Stimulated activated naive CD8-positive, alpha-beta T cell treated with anti-CD3 and anti-CD28 coated beads, Interleukin-15, amount 100 ng/mL, for 72 hours (primary cell): ENCODE data around the gene AKR1D1.
"Not testable (repeated sequence)": the region's sequence is repeated elsewhere in the genome, so short reads cannot be mapped to it uniquely, and the experiment has no call there.

ENCODE experiments used
- ATAC-seq: fragments of 150-1000 bp; cut with Tn5 transposase; 2 replicates; pipeline ENCODE4 v1.10.0; 2021; ENCODE audit warnings: mild to moderate bottlenecking, moderate library complexity
- DNase-seq, 2 donors: peaks; one replicate each; pipeline ENCODE4 v3.0.0; 2021 to 2022
- H3K27ac Mint-ChIP-seq, 2 donors: one replicate each; pipeline ENCODE4 v1.8.0; 2022; ENCODE audit warnings: mild to moderate bottlenecking in 2 of 2, mixed read lengths in 2 of 2, moderate library complexity in 2 of 2
- H3K27me3 Mint-ChIP-seq: one replicate; pipeline ENCODE4 v1.8.0; 2022; ENCODE audit warnings: mixed read lengths
- H3K4me1 Mint-ChIP-seq: one replicate; pipeline ENCODE4 v1.8.0; 2022; ENCODE audit warnings: mild to moderate bottlenecking, mixed read lengths
- H3K4me3 Mint-ChIP-seq, 2 donors: one replicate each; pipeline ENCODE4 v1.8.0; 2022; ENCODE audit warnings: mild to moderate bottlenecking in 2 of 2, mixed read lengths in 2 of 2, moderate library complexity in 1 of 2
- H3K9me3 Mint-ChIP-seq, 2 donors: one replicate each; pipeline ENCODE4 v1.8.0; 2022; ENCODE audit warnings: mixed read lengths in 2 of 2

Gene AKR1D1

GRCh38 chr7:138126928-138127327 lies 50.7 kb downstream of the AKR1D1 start:
- H3K4me1 Mint-ChIP-seq: no peaks in the 10 kb centered on the region
- H3K27ac Mint-ChIP-seq: no peak overlapping the region
- DNase-seq: no peak
- H3K27me3 Mint-ChIP-seq: no peaks in the 10 kb centered on the region
- no peak for ATAC-seq
- H3K4me3 Mint-ChIP-seq: no peak overlapping the region
- H3K9me3 Mint-ChIP-seq: no peaks in the 10 kb centered on the region

DNA sequence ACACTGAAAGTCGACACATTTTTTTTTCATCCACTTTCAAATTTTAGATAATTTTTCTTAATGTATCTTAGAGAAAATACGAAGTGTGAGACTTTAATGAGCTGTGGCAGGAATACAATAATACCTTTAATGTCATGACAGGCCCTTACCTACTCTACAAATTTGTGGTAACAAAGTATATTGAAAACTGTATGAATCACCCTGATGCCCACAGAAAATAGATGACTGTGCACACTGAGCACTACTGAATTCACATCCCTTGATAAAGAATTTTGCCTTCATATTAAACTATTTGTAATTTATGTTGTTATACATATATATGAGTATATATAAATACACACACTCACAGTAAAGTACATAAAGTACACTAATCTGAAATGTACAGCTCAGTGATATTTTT lies 51.7 kb downstream of the AKR1D1 start:
- Mint-ChIP-seq H3K9me3 (no peaks in the 10 kb centered on the region), H3K27ac (no peak overlapping the region), H3K27me3 (peaks cover 5% of the 10 kb centered on the region), H3K4me3 (no peak overlapping the region), H3K4me1 (no peaks in the 10 kb centered on the region)
- ATAC-seq (no peak), DNase-seq (no peak)

- DNase-seq (no peak), ATAC-seq (no peak)
- H3K4me1 Mint-ChIP-seq: no peaks in the 10 kb centered on the region
- H3K9me3 Mint-ChIP-seq: no peaks in the 10 kb centered on the region
- no peak overlapping the region for H3K4me3 Mint-ChIP-seq
- H3K27ac Mint-ChIP-seq: no peak overlapping the region
- peaks cover 8% of the 10 kb centered on the region for H3K27me3 Mint-ChIP-seq
Observed at GRCh38 chr7:138129551-138130165, 53.4 kb downstream of the AKR1D1 start.

DNA sequence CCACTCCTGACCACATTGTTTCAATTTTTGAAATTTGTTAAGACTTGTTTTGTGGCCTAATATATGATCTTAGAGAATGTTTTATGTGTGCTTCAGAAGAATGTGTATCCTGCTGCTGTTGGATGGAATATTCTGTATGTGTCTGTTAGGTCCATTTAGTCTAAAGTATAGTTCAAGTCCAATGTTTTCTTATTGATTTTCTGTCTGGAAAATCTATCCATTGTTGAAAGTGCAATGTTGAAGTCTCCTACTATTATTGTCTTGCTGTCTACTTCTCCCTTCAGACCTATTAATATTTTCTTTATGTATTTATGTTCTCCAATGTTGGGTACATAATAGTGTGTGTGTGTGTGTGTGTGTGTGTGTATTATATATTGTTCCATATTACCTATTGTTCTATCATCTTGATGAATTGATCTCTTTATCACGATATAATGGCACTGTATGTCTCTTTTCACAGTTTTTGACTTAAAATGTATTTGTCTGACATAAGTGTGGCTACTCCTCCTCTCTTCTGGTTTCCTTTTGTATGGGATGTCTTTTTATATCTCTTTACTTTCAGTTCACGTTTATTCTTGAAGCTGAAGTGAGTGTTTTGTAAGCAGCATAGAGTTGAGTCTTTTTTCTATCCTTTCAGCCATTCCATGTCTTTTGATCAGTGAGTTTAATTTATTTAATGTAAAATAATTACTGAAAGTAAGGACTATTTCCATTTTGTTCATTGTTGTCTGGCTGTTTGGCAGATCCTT lies 61.3 kb downstream of the AKR1D1 start:
- no peak overlapping the region for H3K27ac Mint-ChIP-seq
- no peak for ATAC-seq
- DNase-seq: no peak
- no peaks in the 10 kb centered on the region for H3K9me3 Mint-ChIP-seq
- H3K4me1 Mint-ChIP-seq: no peaks in the 10 kb centered on the region
- H3K4me3 Mint-ChIP-seq: no peak overlapping the region
- H3K27me3 Mint-ChIP-seq: peaks cover 16% of the 10 kb centered on the region

DNA sequence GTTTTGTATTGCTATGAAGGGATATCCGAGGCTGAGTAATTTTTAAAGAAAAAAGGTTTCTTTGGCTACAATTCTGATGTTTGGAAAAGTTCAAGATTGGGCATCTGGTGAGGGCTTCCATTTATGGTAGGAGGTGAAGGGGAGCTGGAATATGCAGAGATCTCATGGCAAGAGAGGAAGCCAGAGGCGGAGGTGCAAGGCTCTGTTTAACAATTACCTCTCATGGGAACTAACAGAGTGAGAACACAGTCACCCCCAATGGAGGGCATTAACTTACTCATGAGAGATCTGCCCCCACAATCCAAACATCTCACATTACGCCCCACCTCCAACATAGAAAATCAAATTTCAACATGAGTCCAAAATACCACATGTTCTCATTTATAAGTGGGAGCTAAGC lies 62.0 kb downstream of the AKR1D1 start:
- Mint-ChIP-seq H3K27me3 (peaks cover 9% of the 10 kb centered on the region), H3K4me1 (no peaks in the 10 kb centered on the region), H3K4me3 (no peak overlapping the region), H3K27ac (no peak overlapping the region), H3K9me3 (no peaks in the 10 kb centered on the region)
- ATAC-seq (no peak), DNase-seq (no peak)

- H3K9me3 Mint-ChIP-seq: no peaks in the 10 kb centered on the region
- no peak for DNase-seq
- no peak overlapping the region for H3K27ac Mint-ChIP-seq
- ATAC-seq: no peak
- peaks cover 12% of the 10 kb centered on the region for H3K27me3 Mint-ChIP-seq
- no peak overlapping the region for H3K4me3 Mint-ChIP-seq
- H3K4me1 Mint-ChIP-seq: peaks cover 10% of the 10 kb centered on the region
Observed at GRCh38 chr7:138142583-138143201, 66.4 kb downstream of the AKR1D1 start.

- Mint-ChIP-seq H3K27me3 (peaks cover 12% of the 10 kb centered on the region), H3K9me3 (no peaks in the 10 kb centered on the region), H3K4me3 (no peak overlapping the region), H3K27ac (no peak overlapping the region), H3K4me1 (peaks cover 10% of the 10 kb centered on the region)
- DNase-seq: no peak
- no peak for ATAC-seq
Observed at GRCh38 chr7:138144958-138145357, 68.7 kb downstream of the AKR1D1 start.

DNA sequence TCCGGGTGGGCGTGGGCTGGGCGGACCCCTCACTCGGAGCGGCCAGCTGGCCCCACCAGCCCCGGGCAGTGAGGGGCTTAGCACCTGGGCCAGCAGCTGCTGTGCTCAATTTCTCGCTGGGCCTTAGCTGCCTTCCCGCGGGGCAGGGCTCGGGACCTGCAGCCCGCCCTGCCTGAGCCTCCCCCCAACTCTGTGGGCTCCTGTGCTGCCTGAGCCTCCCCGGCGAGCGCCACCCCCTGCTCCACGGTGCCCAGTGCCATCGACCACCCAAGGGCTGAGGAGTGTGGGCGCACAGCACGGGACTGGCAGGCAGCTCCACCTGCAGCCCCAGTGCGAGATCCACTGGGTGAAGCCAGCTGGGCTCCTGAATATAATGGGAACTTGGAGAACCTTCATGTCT lies 70.0 kb downstream of the AKR1D1 start:
- ATAC-seq: not testable (repeated sequence)

DNA sequence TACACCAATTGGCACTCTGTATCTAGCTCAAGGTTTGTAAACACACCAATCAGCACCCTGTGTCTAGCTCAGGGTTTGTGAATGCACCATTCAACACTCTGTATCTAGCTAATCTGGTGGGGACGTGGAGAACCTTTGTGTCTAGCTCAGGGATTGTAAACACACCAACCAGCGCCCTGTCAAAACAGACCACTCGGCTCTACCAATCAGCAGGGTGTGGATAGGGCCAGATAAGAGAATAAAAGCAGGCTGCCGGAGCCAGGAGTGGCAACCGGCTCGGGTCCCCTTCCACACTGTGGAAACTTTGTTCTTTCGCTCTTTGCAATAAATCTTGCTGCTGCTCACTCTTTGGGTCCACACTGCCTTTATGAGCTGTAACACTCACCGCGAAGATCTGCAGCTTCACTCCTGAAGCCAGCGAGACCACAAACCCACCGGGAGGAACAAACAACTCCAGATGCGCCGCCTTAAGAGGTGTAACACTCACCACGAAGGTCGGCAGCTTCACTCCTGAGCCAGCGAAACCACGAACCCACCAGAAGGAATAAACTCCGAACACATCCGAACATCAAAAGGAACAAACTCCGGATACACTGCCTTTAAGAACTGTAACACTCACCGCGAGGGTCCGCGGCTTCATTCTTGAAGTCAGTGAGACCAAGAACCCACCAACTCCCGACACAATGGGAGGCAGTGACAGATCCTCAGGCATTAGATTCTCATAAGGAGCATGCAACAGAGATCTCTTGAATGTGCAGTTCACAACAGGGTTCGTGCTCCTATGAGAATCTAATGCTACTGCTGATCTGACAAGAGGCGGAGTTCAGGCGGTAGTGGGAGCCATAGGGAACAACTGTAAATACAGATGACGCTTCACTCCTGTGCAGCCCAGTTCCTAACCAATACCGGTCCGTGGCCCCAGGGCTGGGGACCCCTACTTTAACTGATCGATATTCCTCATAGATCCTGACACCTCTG lies 70.8 kb downstream of the AKR1D1 start:
- ATAC-seq, DNase-seq, H3K9me3 Mint-ChIP-seq, H3K4me1 Mint-ChIP-seq: not testable (repeated sequence)
- H3K27ac Mint-ChIP-seq: peak overlapping the region in 1 of 2 donors; percentile 75
- H3K27me3 Mint-ChIP-seq: peaks cover 12% of the 10 kb centered on the region
- H3K4me3 Mint-ChIP-seq: peak overlapping the region; percentile 74 to 82

More for the DNA sequence above, 70.0 kb downstream of the AKR1D1 start:
- peaks cover 12% of the 10 kb centered on the region for H3K27me3 Mint-ChIP-seq
- not testable (repeated sequence) for H3K4me3 Mint-ChIP-seq, H3K9me3 Mint-ChIP-seq, DNase-seq, H3K4me1 Mint-ChIP-seq, H3K27ac Mint-ChIP-seq

- H3K27ac Mint-ChIP-seq: peak overlapping the region in 1 of 2 donors; percentile 74
- H3K9me3 Mint-ChIP-seq: no peaks in the 10 kb centered on the region
- ATAC-seq (no peak), DNase-seq (no peak)
- peaks cover 5% of the 10 kb centered on the region for H3K4me1 Mint-ChIP-seq
- H3K27me3 Mint-ChIP-seq: peaks cover 5% of the 10 kb centered on the region
- no peak overlapping the region for H3K4me3 Mint-ChIP-seq
Observed at GRCh38 chr7:138151731-138152577, 75.7 kb downstream of the AKR1D1 start.

DNA sequence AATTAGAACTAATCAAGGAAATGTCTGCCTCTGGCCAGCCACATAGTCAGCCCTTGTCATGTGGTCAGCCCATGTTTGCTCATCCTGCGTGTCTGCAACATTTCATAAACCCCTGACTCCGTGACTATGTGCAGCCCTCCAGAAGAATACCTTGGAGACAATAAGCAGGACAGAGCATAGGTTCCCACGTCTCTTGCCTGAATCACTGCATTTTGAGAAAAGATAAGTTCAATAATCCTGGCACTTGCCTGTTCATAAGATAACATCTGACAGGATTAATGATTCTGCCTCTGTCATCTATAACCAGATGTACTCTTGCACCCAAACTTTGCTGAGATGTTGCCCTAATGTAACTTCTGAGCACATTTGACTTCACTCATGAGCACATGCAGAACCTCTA lies 78.4 kb downstream of the AKR1D1 start:
- Mint-ChIP-seq H3K4me3 (no peak overlapping the region), H3K27me3 (no peaks in the 10 kb centered on the region)
- no peak for ATAC-seq

DNA sequence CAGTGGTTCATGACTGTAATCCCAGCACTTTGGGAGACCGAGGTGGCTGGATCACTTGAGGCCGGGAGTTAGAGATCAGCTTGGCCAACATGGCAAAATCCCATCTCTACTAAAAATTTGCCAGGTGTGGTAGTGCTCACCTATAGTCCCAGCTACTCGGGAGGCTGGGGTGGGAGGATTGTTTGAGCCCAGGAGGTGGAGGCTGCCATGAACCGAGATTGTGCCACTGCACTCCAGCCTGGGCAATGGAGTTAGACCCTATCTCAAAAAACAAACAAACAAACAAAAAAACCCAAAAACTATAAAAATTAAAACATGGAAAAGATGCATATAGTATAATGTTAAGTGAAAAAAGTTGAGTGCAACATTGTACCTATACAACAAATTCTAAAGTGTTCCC lies 81.4 kb downstream of the AKR1D1 start:
- no peaks in the 10 kb centered on the region for H3K9me3 Mint-ChIP-seq
- H3K4me3 Mint-ChIP-seq: no peak overlapping the region
- DNase-seq: no peak
- H3K4me1 Mint-ChIP-seq: no peaks in the 10 kb centered on the region
- H3K27ac Mint-ChIP-seq: no peak overlapping the region
- no peaks in the 10 kb centered on the region for H3K27me3 Mint-ChIP-seq
- ATAC-seq: no peak

More for the DNA sequence above, 78.4 kb downstream of the AKR1D1 start:
- no peak for DNase-seq
- no peaks in the 10 kb centered on the region for H3K4me1 Mint-ChIP-seq
- no peak overlapping the region for H3K27ac Mint-ChIP-seq
- no peaks in the 10 kb centered on the region for H3K9me3 Mint-ChIP-seq

GRCh38 chr7:138158739-138159528 lies 82.7 kb downstream of the AKR1D1 start:
- peaks cover under 1 to 1% of the 10 kb centered on the region in 2 donors for H3K9me3 Mint-ChIP-seq
- ATAC-seq: no peak
- H3K27me3 Mint-ChIP-seq: no peaks in the 10 kb centered on the region
- no peaks in the 10 kb centered on the region for H3K4me1 Mint-ChIP-seq
- H3K4me3 Mint-ChIP-seq: no peak overlapping the region
- no peak overlapping the region for H3K27ac Mint-ChIP-seq
- DNase-seq: no peak

- no peaks in the 10 kb centered on the region for H3K4me1 Mint-ChIP-seq
- peaks cover 12 to 15% of the 10 kb centered on the region in 2 donors for H3K9me3 Mint-ChIP-seq
- peak; percentile 99 for ATAC-seq
- peak; percentile 68 to 83 for DNase-seq
- H3K27me3 Mint-ChIP-seq: no peaks in the 10 kb centered on the region
- H3K27ac Mint-ChIP-seq: no peak overlapping the region
- no peak overlapping the region for H3K4me3 Mint-ChIP-seq
Observed at GRCh38 chr7:138161600-138162081, 85.4 kb downstream of the AKR1D1 start.
